Uterus (tissue), 2 donors: ENCODE measurements around the gene SLC17A7.

Experiments used
- POLR2A ChIP-seq, 2 donors: fragments of 450-650 bp; IDR thresholded peaks; one replicate each; pipeline ENCODE4 v1.6.1; 2016; ENCODE audit warnings: antibody characterized with exemption in 2 of 2, mild to moderate bottlenecking in 1 of 2, moderate library complexity in 1 of 2
- TF ChIP-seq, protein P1 (sequence below), 4 experiments: fragments of 200-600 bp in 2 of 4; fragments of 450-650 bp in 2 of 4; sonication (generic) in 2 of 4; IDR thresholded peaks; one replicate each; pipeline ENCODE4 v1.5.1; 2016 to 2019; ENCODE audit warnings: antibody characterized with exemption in 4 of 4, mild to moderate bottlenecking in 2 of 4, moderate library complexity in 1 of 4

DNA sequence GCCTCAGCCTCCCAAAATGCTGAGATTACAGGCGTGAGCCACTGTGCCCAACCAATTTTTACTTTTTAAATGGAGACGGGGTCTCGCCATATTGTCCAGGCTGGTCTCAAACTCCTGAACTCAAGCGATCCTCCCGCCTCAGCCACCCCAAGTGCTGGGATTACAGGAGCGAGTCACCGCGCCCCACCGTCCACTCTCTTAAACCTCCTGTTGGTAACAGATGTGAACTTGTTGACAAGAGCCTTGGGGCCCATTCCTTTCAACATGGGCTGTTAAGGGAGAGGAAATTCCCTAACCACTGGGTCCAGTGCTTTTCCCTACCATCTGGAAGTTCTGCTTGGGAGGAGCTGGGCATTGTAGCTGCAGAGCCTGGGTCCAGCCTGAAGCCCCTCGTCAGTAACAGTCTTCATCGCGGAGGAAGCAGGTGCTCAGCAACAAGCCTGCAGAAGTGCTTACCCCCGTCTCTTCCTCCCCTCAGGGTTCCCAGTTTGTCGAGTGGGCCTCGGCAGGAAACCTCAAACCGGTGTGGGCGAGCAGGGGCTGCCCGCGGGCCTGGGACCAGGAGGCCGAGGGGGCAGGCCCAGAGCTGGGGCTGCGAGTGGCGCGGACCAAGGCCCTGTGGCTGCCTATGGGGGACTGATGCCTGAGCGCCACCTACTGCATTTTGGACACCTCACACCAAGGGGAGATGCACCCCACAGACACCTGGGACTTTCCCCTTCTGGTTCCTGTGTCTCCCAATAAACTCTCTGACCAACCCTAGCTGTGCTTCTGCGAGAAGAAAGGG is 28.7 kb upstream of the SLC17A7 start:
- TF ChIP-seq, protein P1, sequence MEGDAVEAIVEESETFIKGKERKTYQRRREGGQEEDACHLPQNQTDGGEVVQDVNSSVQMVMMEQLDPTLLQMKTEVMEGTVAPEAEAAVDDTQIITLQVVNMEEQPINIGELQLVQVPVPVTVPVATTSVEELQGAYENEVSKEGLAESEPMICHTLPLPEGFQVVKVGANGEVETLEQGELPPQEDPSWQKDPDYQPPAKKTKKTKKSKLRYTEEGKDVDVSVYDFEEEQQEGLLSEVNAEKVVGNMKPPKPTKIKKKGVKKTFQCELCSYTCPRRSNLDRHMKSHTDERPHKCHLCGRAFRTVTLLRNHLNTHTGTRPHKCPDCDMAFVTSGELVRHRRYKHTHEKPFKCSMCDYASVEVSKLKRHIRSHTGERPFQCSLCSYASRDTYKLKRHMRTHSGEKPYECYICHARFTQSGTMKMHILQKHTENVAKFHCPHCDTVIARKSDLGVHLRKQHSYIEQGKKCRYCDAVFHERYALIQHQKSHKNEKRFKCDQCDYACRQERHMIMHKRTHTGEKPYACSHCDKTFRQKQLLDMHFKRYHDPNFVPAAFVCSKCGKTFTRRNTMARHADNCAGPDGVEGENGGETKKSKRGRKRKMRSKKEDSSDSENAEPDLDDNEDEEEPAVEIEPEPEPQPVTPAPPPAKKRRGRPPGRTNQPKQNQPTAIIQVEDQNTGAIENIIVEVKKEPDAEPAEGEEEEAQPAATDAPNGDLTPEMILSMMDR (IDR thresholded peaks at IDR 0.05) = no peak
- no peak for TF ChIP-seq POLR2A (IDR thresholded peaks at IDR 0.05)
